Endothelial cell (in vitro differentiated cells): ENCODE measurements around the gene CHD1. TPM values are rescaled to one million over a fixed set of nuclear protein-coding genes. Genes with fewer than 3 reads are reported as not detected.

Source experiments
- DNase-seq: peaks from one replicate; pipeline ENCODE4 v3.0.0; 2021; ENCODE audit warnings: low spot score
- H3K27ac Mint-ChIP-seq: one replicate; pipeline ENCODE4 v1.8.0; 2021; ENCODE audit warnings: mixed read lengths, inconsistent platforms; ENCODE audit not compliant: unreplicated experiment
- H3K27me3 Mint-ChIP-seq: one replicate; pipeline ENCODE4 v1.8.0; 2021; ENCODE audit warnings: mild to moderate bottlenecking, moderate library complexity, mixed read lengths, inconsistent platforms; ENCODE audit not compliant: unreplicated experiment
- H3K36me3 Mint-ChIP-seq: one replicate; pipeline ENCODE4 v1.8.0; 2021; ENCODE audit warnings: mild to moderate bottlenecking, low read depth, mixed read lengths, inconsistent platforms; ENCODE audit not compliant: unreplicated experiment
- H3K4me1 Mint-ChIP-seq: one replicate; pipeline ENCODE4 v1.8.0; 2021; ENCODE audit warnings: mild to moderate bottlenecking, mixed read lengths, inconsistent platforms; ENCODE audit not compliant: unreplicated experiment
- H3K4me3 Mint-ChIP-seq: one replicate; pipeline ENCODE4 v1.8.0; 2021; ENCODE audit warnings: mild to moderate bottlenecking, mixed read lengths, inconsistent platforms; ENCODE audit not compliant: unreplicated experiment
- H3K9me3 Mint-ChIP-seq: one replicate; pipeline ENCODE4 v1.8.0; 2021; ENCODE audit warnings: mixed read lengths, inconsistent platforms; ENCODE audit not compliant: unreplicated experiment
- total RNA-seq: library from RNA; stranded (reverse); fragmentation: NEBNext Ultra II Directional; extraction: Animal tissue kit (Norgen Biotek cat#: 25700); gene quantifications from one replicate; pipeline ENCODE4 v1.2.1, GENCODE V29; 2021; ENCODE audit not compliant: unreplicated experiment
- TF ChIP-seq, protein P1 (sequence below): fragments of 200-600 bp; sonication (generic); IDR thresholded peaks from one replicate; pipeline ENCODE4 v1.5.0; 2021; ENCODE audit warnings: antibody characterized with exemption; ENCODE audit not compliant: unreplicated experiment

Gene CHD1
- total RNA-seq, 1 donor from 2014 or later: 50.5 TPM

DNA sequence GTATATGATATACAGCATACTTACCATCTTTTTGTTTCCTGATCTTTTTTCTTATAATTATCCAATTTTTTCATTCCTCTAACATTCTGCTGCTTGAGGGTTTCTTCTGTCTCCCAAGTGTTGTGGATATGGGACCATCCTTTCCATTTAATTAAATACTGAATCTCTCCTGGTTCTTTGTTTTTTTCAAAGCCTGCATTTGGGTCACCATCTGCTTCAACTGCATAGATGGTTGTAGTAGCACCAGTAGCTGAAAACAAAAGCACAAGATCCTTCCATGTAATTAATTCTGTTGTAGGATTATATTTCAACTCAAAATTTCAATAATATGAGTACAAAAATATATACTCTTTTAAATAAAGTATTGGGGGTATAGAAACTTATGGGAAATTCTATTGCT, 29.4 kb downstream of the CHD1 start:
- no peaks in the 10 kb centered on the region for H3K27me3 Mint-ChIP-seq
- H3K36me3 Mint-ChIP-seq: peaks cover 23% of the 10 kb centered on the region
- H3K4me3 Mint-ChIP-seq: no peak overlapping the region
- no peak overlapping the region for H3K27ac Mint-ChIP-seq
- DNase-seq: no peak
- TF ChIP-seq, protein P1, sequence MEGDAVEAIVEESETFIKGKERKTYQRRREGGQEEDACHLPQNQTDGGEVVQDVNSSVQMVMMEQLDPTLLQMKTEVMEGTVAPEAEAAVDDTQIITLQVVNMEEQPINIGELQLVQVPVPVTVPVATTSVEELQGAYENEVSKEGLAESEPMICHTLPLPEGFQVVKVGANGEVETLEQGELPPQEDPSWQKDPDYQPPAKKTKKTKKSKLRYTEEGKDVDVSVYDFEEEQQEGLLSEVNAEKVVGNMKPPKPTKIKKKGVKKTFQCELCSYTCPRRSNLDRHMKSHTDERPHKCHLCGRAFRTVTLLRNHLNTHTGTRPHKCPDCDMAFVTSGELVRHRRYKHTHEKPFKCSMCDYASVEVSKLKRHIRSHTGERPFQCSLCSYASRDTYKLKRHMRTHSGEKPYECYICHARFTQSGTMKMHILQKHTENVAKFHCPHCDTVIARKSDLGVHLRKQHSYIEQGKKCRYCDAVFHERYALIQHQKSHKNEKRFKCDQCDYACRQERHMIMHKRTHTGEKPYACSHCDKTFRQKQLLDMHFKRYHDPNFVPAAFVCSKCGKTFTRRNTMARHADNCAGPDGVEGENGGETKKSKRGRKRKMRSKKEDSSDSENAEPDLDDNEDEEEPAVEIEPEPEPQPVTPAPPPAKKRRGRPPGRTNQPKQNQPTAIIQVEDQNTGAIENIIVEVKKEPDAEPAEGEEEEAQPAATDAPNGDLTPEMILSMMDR: no peak
- no peaks in the 10 kb centered on the region for H3K9me3 Mint-ChIP-seq
- no peaks in the 10 kb centered on the region for H3K4me1 Mint-ChIP-seq

DNA sequence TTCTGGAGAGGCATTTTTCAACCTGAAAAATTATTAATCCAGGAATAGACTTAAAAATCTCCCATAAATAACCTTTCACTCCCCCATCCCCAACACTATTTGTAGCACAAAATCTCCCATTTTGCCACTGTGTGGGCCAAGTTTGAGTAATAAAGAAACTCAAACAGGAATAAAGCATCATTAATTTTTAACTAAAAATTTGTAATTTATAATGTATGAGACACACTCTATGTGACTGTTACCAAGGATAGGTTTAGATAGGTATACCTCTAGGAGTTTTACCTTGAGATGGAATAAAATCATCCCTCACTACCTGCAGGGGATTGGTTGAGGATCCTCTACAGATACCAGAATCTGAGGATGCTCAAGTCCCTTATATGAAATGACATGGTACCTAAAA, 30.1 kb downstream of the CHD1 start:
- no peak overlapping the region for H3K4me3 Mint-ChIP-seq
- no peak overlapping the region for H3K27ac Mint-ChIP-seq
- no peaks in the 10 kb centered on the region for H3K27me3 Mint-ChIP-seq
- H3K9me3 Mint-ChIP-seq: no peaks in the 10 kb centered on the region
- H3K4me1 Mint-ChIP-seq: no peaks in the 10 kb centered on the region
- peaks cover 23% of the 10 kb centered on the region for H3K36me3 Mint-ChIP-seq
- no peak for DNase-seq
- TF ChIP-seq, protein P1: no peak

DNA sequence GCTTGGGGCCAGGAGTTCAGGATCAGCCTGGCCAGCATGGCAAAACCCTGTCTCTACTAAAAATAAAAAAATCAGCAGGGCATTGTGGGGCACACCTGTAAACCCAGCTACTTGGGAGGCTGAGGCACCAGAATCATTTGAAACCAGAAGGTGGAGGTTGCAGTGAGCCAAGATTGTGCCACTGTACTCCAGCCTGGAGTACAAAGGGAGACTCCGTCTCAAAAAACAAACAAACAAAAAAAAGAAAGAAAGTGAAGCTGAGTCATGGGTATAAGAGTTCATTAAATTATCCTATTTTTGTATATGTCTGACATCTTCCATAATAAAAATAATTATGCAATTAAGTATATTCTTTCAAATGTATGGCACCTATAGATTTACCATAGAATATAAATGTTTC, 37.2 kb downstream of the CHD1 start:
- Mint-ChIP-seq H3K27me3 (no peaks in the 10 kb centered on the region), H3K27ac (peak overlapping the region; percentile 64), H3K36me3 (peaks cover 16% of the 10 kb centered on the region), H3K9me3 (no peaks in the 10 kb centered on the region), H3K4me1 (no peaks in the 10 kb centered on the region), H3K4me3 (no peak overlapping the region)
- DNase-seq: no peak
- TF ChIP-seq, protein P1: no peak

DNA sequence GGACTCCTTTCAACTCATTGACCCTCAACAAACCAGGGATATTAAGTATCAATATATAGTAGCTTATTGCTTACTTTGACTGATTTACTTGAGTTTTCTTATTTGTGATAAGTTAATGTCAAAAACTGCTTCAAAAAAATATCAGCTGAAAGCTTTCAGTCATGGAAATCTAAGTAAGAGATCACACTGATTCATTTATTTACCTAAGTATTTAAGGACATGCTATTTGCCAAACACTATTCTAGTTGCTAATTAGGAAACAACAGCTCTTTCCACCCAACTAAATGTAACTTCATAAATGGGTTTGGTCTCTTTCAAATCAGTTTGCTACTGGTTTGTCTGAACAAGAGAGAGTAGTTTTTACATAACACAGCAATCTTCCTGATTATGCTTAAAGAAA, 48.2 kb downstream of the CHD1 start:
- no peak overlapping the region for H3K4me3 Mint-ChIP-seq
- H3K4me1 Mint-ChIP-seq: no peaks in the 10 kb centered on the region

DNA sequence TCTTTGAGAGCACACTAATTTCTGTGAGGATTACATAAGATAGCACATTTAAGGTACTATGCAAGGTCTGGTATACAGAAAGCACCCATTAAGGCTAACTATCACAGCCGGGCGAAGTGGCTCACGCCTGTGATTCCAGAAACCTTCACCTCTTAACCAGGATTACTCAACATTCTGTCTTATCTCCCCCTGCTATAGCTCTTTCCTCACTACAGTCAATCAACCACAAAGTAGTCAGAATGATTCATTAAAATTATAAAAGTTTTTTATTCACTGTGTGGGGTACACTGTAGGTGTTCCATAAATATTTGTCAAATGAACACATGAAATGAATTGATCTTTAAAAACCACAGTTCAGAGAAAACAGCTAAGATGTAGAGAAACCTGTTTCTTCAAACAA, 48.7 kb downstream of the CHD1 start:
- Mint-ChIP-seq H3K36me3 (peaks cover 16% of the 10 kb centered on the region), H3K4me1 (no peaks in the 10 kb centered on the region), H3K27me3 (no peaks in the 10 kb centered on the region), H3K4me3 (no peak overlapping the region), H3K9me3 (no peaks in the 10 kb centered on the region), H3K27ac (no peak overlapping the region)
- TF ChIP-seq, protein P1: no peak
- DNase-seq: no peak

More for the DNA sequence above, 48.2 kb downstream of the CHD1 start:
- H3K36me3 Mint-ChIP-seq: peaks cover 16% of the 10 kb centered on the region
- H3K27me3 Mint-ChIP-seq: no peaks in the 10 kb centered on the region
- H3K9me3 Mint-ChIP-seq: no peaks in the 10 kb centered on the region
- TF ChIP-seq, protein P1: no peak
- DNase-seq: no peak
- no peak overlapping the region for H3K27ac Mint-ChIP-seq
